Embryonic facial prominence (tissue), 1 donor: ENCODE data around the gene TNRC6B.

ENCODE experiments used
- DNase-seq: peaks from one replicate; pipeline ENCODE4 v3.0.0-alpha.2; 2016; ENCODE audit errors: extremely low spot score

TNRC6B gene

GRCh38 chr22:40326905-40327735, 149.4 kb downstream of the TNRC6B start:
- DNase-seq: no peak

- DNase-seq: no peak
These were observed 151.1 kb downstream of the TNRC6B start for GRCh38 chr22:40328546-40329456.

GRCh38 chr22:40329466-40329865, 151.7 kb downstream of the TNRC6B start:
- DNase-seq: no peak

DNA sequence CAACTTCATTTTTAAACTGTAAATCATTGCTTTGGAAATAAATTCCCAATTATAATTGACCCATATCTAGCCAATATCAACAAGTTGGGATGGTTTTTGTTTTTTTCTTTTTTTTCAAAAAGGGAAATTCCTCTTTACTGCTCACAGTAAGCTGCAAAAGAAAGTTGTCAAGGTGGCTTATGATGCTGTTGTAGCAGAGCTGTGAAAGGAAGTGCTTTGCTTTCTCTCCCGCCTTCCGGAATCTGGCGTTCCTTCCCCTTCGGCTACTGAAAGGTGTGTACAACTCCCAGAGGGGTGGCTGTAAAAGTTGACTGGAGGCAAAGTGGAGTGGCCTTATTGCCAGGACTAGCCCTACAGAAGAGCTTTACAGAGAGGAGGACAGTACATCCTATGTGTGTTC, 152.4 kb downstream of the TNRC6B start:
- DNase-seq: no peak

DNA sequence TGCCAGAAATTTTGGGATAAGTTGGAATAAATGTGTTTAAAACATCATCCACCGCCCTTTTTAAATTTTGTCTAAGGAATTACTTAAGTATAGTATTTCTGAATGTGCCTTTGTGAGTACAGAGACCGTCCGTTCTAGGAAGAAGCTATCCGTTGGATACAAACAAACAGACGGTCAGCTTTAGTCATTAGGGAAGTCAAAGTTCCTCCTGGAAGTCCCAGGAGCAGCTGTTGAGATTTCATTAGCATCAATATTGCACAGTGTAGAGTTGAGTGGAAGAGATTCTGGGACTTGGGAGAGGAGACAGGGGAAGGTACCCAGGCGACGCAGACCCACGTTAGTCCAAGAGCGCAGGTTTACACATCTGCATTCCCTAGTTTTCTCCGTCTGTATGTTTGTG, 152.9 kb downstream of the TNRC6B start:
- no peak for DNase-seq

- DNase-seq: no peak
These were observed 154.0 kb downstream of the TNRC6B start for GRCh38 chr22:40331706-40332105.

- no peak for DNase-seq
These were observed 154.6 kb downstream of the TNRC6B start for GRCh38 chr22:40332319-40332781.

GRCh38 chr22:40334060-40334459, 156.3 kb downstream of the TNRC6B start:
- no peak for DNase-seq

GRCh38 chr22:40334899-40335298, 157.2 kb downstream of the TNRC6B start:
- DNase-seq: no peak

DNA sequence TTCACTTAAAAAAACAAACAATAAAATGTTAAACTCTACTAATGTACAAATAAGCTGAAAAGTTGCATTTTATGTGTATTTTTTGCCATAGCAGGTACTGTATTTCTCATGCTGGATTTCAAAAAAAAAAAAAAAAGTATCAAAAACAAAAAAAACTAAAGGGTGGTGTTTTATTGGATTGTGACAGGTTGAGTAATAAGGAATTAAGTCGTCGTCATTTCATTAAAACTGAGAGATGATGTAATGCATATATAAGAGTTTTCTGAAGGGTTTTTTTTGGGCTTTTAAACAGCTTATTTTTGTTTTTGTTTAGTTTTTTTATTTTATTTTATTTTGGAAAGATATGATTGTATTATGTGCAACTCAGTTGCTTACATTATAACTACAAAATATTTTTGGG, 157.6 kb downstream of the TNRC6B start:
- DNase-seq: no peak

GRCh38 chr22:40340044-40340443, 162.3 kb downstream of the TNRC6B start:
- no peak for DNase-seq

- no peak for DNase-seq
These were observed 163.9 kb downstream of the TNRC6B start for GRCh38 chr22:40341604-40342003.

DNA sequence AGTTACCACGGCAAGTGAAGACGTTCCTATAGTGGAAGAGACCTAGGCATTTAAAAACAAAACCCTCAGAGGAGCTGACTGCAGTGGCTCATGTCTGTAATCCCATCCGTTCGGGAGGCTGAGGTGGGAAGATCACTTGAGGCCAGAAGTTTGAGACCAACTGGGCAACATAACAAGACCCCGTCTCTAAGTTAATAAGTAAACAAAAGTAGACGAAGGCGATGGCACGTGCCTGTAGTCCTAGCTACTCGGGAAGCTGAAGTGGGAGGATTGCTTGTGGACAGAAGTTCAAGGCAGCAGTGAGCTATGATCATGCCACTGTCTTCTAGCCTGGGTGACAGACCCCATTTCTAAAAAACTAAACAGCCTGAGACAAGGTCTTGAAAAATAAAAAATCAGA, 164.8 kb downstream of the TNRC6B start:
- no peak for DNase-seq

- no peak for DNase-seq
These were observed 167.5 kb downstream of the TNRC6B start for GRCh38 chr22:40345271-40345670.

DNA sequence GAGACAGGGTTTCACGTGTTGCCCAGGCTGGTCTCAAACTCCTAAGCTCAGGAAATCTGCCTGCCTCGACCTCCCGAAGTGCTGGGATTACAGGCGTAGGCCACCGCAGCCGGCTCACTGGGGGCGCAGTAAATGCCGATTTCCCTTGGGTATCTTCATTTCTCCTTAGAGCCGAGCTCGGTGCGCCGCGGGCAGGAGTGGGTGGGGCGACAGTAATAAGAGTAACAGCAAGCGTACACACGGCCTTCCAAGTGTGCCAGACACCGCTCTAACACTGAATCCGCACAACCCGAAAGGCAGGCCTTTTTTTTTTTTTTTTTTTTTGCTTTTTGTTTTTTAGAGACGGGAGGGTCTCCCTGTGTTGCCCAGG, 168.1 kb downstream of the TNRC6B start:
- no peak for DNase-seq

- peak; percentile 73 for DNase-seq
These were observed 168.7 kb downstream of the TNRC6B start, which contains the start of gene ADSL for GRCh38 chr22:40346185-40347118. TSS of gene ADSL (plus strand) at chr22:40346500. CDS start at chr22:40346559, 59 bp downstream.

DNA sequence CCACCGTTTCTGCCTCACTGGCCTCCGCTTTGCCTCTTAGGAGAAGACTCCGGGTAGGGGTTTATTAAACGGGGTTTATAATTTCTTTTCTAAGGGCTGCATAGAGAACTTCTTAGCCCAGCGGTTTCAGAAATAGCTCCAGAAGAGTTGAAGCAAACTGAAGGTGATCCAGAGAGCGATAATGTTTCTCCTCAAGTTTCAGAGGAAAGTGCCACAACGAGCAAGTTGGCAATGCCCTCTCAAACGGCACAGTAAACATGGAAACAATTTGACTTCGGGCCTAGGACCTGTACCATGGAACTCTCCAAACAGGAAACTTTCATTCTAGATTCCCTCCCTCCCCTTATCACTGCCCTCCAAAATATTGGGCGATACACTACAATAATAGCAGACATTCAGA, 169.6 kb downstream of the TNRC6B start:
- no peak for DNase-seq

- DNase-seq: no peak
These were observed 170.4 kb downstream of the TNRC6B start for GRCh38 chr22:40348025-40348658.

GRCh38 chr22:40352763-40353162, 175.0 kb downstream of the TNRC6B start:
- DNase-seq: no peak

- no peak for DNase-seq
These were observed 183.4 kb downstream of the TNRC6B start for GRCh38 chr22:40361100-40361499.

GRCh38 chr22:40363059-40363458, 185.3 kb downstream of the TNRC6B start:
- no peak for DNase-seq
